Vagina (tissue), 2 donors: Measurements from ENCODE around the gene AADACL4.

Experiments used
- CTCF ChIP-seq, 3 experiments: fragments of 450-650 bp in 2 of 3; fragments of 200-600 bp in 1 of 3; sonication (generic) in 1 of 3; IDR thresholded peaks; one replicate each; pipeline ENCODE4 v1.5.1; 2017 to 2019; ENCODE audit warnings: antibody characterized with exemption in 3 of 3, mild to moderate bottlenecking in 2 of 3, moderate library complexity in 2 of 3
- POLR2A ChIP-seq, 2 donors: fragments of 450-650 bp; IDR thresholded peaks; one replicate each; pipeline ENCODE4 v1.6.1; 2017; ENCODE audit warnings: antibody characterized with exemption in 2 of 2, mild to moderate bottlenecking in 2 of 2, moderate library complexity in 2 of 2

- no peak for TF ChIP-seq CTCF (IDR thresholded peaks at IDR 0.05)
- TF ChIP-seq POLR2A (IDR thresholded peaks at IDR 0.05), result no peak
Measured at GRCh38 chr1:12643079-12643478, 806 bp upstream of the AADACL4 start.
